Mesothelial cell of epicardium (in vitro differentiated cells): ENCODE measurements around the gene OR9Q1. TPM values are rescaled to one million over a fixed set of nuclear protein-coding genes. Genes with fewer than 3 reads are reported as not detected.

Experiments used
- DNase-seq, 2 experiments: peaks; one replicate each; pipeline ENCODE4 v3.0.0; 2021; ENCODE audit warnings: low spot score in 2 of 2; ENCODE audit not compliant: unreplicated experiment in 2 of 2
- H3K27ac Mint-ChIP-seq: 2 replicates; pipeline ENCODE4 v1.8.0; 2021; ENCODE audit warnings: mixed read lengths
- H3K27me3 Mint-ChIP-seq: 2 replicates; pipeline ENCODE4 v1.8.0; 2021; ENCODE audit warnings: low read depth, mixed read lengths
- H3K36me3 Mint-ChIP-seq: 2 replicates; pipeline ENCODE4 v1.8.0; 2021; ENCODE audit warnings: mixed read lengths
- H3K4me1 Mint-ChIP-seq: 2 replicates; pipeline ENCODE4 v1.8.0; 2021; ENCODE audit warnings: mixed read lengths
- H3K4me3 Mint-ChIP-seq: 2 replicates; pipeline ENCODE4 v1.8.0; 2021; ENCODE audit warnings: mild to moderate bottlenecking, moderate library complexity, mixed read lengths
- H3K9me3 Mint-ChIP-seq: 2 replicates; pipeline ENCODE4 v1.8.0; 2021; ENCODE audit warnings: mixed read lengths
- CTCF ChIP-seq: fragments of 200-600 bp; sonication (generic); IDR thresholded peaks from one replicate; pipeline ENCODE4 v1.5.0; 2021; ENCODE audit warnings: antibody characterized with exemption; ENCODE audit not compliant: unreplicated experiment
- total RNA-seq: library from RNA; stranded (reverse); gene quantifications from 3 replicates; pipeline ENCODE4 v1.2.1, GENCODE V29; 2021

OR9Q1 gene
- total RNA-seq, 1 donor from 2014 or later: not detected

DNA sequence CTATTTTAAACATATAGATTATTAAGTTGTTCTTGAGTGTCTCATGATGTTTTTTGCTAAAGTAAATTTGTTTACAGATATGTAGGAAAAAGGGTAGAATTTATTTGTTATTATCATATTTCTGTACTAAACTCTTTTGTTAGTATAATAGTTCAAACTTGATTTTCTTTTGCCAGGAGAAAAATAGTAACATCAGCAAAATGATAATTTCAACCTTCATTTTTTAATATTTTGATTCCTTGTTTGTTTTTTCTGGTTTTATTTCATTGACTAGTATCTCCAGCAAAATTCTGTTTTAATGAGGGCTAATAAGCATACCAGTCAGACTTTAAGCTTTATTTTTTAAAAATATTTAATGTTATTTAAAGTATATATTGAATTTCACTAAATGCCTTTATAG lies 192.8 kb downstream of the OR9Q1 start:
- Mint-ChIP-seq H3K4me1 (no peaks in the 10 kb centered on the region), H3K36me3 (no peaks in the 10 kb centered on the region), H3K27me3 (no peaks in the 10 kb centered on the region), H3K9me3 (peaks cover 2% of the 10 kb centered on the region), H3K4me3 (no peak overlapping the region), H3K27ac (no peak overlapping the region)
- TF ChIP-seq CTCF: no peak
- DNase-seq: no peak

DNA sequence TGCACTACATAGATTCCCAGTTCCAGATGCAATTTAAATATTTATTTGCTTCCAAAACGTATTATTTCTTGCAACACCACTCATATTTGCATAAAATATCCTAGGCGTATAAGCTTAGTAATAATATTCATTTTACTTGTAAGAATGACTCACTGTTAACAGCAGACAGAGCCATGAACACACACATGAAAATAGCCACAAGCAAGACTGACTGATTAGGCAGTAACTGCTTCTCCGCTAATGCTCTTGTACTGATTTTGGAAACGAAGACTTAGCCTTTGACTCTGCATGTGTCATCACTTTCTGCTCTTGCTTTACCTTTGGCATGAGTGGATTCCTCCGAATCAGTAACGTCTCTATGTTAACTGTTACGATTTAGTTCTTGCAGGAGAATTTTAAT lies 199.0 kb downstream of the OR9Q1 start:
- H3K9me3 Mint-ChIP-seq: no peaks in the 10 kb centered on the region
- TF ChIP-seq CTCF: no peak
- no peaks in the 10 kb centered on the region for H3K27me3 Mint-ChIP-seq
- H3K4me1 Mint-ChIP-seq: no peaks in the 10 kb centered on the region
- H3K27ac Mint-ChIP-seq: no peak overlapping the region
- no peaks in the 10 kb centered on the region for H3K36me3 Mint-ChIP-seq
- no peak overlapping the region for H3K4me3 Mint-ChIP-seq
- DNase-seq: no peak

DNA sequence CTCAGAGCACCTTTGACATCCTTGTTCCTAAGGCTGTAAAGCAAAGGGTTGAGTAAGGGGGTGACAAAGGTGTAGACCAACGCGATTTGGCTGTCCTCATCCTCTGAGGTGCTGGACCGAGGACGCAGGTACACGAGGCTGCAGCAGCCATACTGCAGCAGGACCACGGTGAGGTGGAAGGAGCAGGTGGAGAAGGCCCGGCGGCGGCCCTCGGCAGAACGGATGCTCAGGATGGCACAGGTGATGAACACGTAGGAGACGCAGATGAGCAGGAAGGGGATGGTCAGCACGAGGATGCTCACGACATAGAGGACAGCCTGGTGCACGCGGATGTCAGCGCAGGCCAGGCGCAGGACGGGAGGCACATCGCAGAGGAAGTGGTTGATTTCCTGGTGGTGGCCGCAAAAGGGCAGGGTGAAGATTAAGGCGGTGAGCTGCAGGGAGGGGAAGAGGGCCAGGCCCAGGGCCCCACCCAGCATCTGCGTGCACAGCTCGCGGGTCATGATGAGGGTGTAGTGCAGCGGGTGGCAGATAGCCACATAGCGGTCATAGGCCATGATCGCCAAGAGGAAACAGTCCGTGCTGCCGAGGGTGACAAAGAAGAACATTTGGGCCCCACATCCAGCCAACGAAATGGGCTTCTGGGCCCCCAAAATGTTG lies 204.4 kb downstream of the OR9Q1 start:
- H3K4me1 Mint-ChIP-seq: no peaks in the 10 kb centered on the region
- H3K27ac Mint-ChIP-seq: no peak overlapping the region
- H3K36me3 Mint-ChIP-seq: no peaks in the 10 kb centered on the region
- no peak for DNase-seq
- no peaks in the 10 kb centered on the region for H3K27me3 Mint-ChIP-seq
- no peaks in the 10 kb centered on the region for H3K9me3 Mint-ChIP-seq
- no peak for TF ChIP-seq CTCF
- no peak overlapping the region for H3K4me3 Mint-ChIP-seq

Other genes with a start within 250 kb of the OR9Q1 start
- gene OR6Q1, start 7.1 kb downstream of the OR9Q1 start, total RNA-seq: not detected in 3 replicates
- not detected in 3 replicates for gene OR9I1, start 101.6 kb downstream of the OR9Q1 start, total RNA-seq
- not detected in 3 replicates for gene OR9Q2, start 165.2 kb downstream of the OR9Q1 start, total RNA-seq
- not detected in 3 replicates for gene OR1S2, start 180.3 kb downstream of the OR9Q1 start, total RNA-seq
- gene OR1S1, start 188.8 kb downstream of the OR9Q1 start, total RNA-seq: not detected in 3 replicates
- gene OR10Q1, start 205.0 kb downstream of the OR9Q1 start, total RNA-seq: not detected in 3 replicates
- gene OR10W1, start 244.4 kb downstream of the OR9Q1 start, total RNA-seq: not detected in 3 replicates